GM12873 (cell line): Measurements from ENCODE around the gene NPIPA5.
"Not testable (repeated sequence)": the region's sequence is repeated elsewhere in the genome, so short reads cannot be mapped to it uniquely, and the experiment has no call there.

Experiments
- TF ChIP-seq, protein P1 (sequence below): IDR thresholded peaks from 2 replicates; pipeline ENCODE4 v1.5.1; 2012; ENCODE audit warnings: low read depth, mild to moderate bottlenecking, moderate library complexity, low read length, control low read depth; ENCODE audit not compliant: insufficient read depth; ENCODE audit errors: missing control alignments

The NPIPA5 gene

DNA sequence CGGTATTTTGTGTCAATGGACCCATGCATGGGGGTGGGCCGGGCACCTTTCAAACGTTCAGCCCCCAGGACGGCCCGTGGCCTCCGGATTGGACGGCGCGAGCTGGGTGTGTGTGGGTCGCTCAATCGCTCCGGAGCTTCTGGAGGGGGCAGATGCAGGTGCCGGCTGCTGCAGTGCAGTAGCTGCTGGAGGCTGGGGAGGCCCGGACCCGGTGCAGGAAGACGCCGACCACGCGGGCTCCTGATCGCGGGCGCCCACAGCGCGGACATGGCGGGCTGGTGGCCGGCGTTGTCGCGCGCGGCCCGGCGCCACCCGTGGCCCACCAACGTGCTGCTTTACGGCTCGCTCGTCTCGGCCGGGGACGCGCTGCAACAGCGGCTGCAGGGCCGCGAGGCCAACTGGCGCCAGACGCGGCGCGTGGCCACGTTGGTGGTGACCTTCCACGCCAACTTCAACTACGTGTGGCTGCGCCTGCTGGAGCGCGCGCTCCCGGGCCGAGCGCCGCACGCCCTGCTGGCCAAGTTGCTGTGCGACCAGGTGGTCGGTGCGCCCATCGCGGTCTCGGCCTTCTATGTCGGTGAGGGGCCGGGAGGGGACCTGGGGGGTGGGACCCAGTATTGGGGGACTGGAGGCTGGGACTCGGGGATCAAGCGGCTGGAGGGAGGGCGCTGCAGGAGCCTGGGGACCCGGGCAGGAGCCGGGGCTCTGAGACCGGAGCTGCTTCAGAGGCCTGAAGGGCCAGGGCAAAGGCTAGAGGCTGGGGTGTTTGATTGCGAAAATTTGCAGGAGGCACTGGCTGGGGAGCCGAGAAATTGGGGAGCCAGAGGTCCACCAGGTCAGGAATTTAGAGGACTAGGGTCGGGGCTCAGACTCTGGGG, 17.8 kb upstream of the NPIPA5 start, which contains the start of gene MPV17L:
Gene MPV17L, plus strand, starts transcription at position 124 of the 878 bp plus-strand sequence. Its CDS starts 144 bp downstream, at position 268.
- TF ChIP-seq, protein P1, sequence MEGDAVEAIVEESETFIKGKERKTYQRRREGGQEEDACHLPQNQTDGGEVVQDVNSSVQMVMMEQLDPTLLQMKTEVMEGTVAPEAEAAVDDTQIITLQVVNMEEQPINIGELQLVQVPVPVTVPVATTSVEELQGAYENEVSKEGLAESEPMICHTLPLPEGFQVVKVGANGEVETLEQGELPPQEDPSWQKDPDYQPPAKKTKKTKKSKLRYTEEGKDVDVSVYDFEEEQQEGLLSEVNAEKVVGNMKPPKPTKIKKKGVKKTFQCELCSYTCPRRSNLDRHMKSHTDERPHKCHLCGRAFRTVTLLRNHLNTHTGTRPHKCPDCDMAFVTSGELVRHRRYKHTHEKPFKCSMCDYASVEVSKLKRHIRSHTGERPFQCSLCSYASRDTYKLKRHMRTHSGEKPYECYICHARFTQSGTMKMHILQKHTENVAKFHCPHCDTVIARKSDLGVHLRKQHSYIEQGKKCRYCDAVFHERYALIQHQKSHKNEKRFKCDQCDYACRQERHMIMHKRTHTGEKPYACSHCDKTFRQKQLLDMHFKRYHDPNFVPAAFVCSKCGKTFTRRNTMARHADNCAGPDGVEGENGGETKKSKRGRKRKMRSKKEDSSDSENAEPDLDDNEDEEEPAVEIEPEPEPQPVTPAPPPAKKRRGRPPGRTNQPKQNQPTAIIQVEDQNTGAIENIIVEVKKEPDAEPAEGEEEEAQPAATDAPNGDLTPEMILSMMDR, result not testable (repeated sequence)
